Keratinocyte (primary cell): Measurements from ENCODE around the gene ATN1. TPM values are rescaled to one million over a fixed set of nuclear protein-coding genes. Genes with fewer than 3 reads are reported as not detected.

Experiments used
- DNase-seq: peaks from one replicate; pipeline ENCODE4 v3.0.0-alpha.2; 2011; ENCODE audit warnings: low read depth, missing footprints, low spot score
- FAIRE-seq: peaks from 2 replicates; lab custom pipeline; 2011; peaks lifted over from hg19 to GRCh38; lab: Jason Lieb, UNC
- H2AFZ ChIP-seq: 2 replicates; pipeline ENCODE4 v1.6.0; 2012; ENCODE audit warnings: low read length, control low read depth, inconsistent platforms; ENCODE audit not compliant: control insufficient read depth
- H3K27ac ChIP-seq: 2 replicates; pipeline ENCODE4 v1.5.1; 2011; ENCODE audit warnings: low read length; ENCODE audit not compliant: control insufficient read depth, insufficient read depth
- H3K27me3 ChIP-seq: 3 replicates; pipeline ENCODE4 v1.6.0; 2011; ENCODE audit warnings: low read length; ENCODE audit not compliant: control insufficient read depth, insufficient read depth; ENCODE audit errors: extremely low read depth
- H3K36me3 ChIP-seq, 2 experiments: 2 replicates in 1 of 2; 3 replicates in 1 of 2; pipeline ENCODE4 v1.5.1; 2011; ENCODE audit warnings: low read length in 2 of 2, mild to moderate bottlenecking in 1 of 2; ENCODE audit not compliant: control insufficient read depth in 2 of 2, insufficient read depth in 2 of 2; ENCODE audit errors: extremely low read depth in 1 of 2
- H3K4me1 ChIP-seq: 3 replicates; pipeline ENCODE4 v1.5.1; 2011; ENCODE audit warnings: low read length; ENCODE audit not compliant: control insufficient read depth, insufficient read depth; ENCODE audit errors: extremely low read depth
- H3K4me2 ChIP-seq: 3 replicates; pipeline ENCODE4 v1.6.0; 2011; ENCODE audit warnings: low read depth, low read length; ENCODE audit not compliant: control insufficient read depth, insufficient read depth; ENCODE audit errors: extremely low read depth
- H3K4me3 ChIP-seq, 3 experiments: fragments of 200-600 bp in 1 of 3; sonication (generic) in 1 of 3; 2 replicates in 2 of 3; 3 replicates in 1 of 3; pipeline ENCODE4 v1.5.1; 2011 to 2016; ENCODE audit warnings: low read length in 3 of 3, mild to moderate bottlenecking in 3 of 3, control low read depth in 2 of 3, inconsistent platforms in 1 of 3, low read depth in 1 of 3, mixed read lengths in 1 of 3, mixed run types in 1 of 3, moderate library complexity in 1 of 3; ENCODE audit not compliant: control insufficient read depth in 2 of 3, insufficient read depth in 2 of 3; ENCODE audit errors: extremely low read depth in 1 of 3
- H3K79me2 ChIP-seq: 2 replicates; pipeline ENCODE4 v1.6.0; 2012; ENCODE audit warnings: low read length; ENCODE audit not compliant: control insufficient read depth, insufficient read depth
- H3K9ac ChIP-seq: 3 replicates; pipeline ENCODE4 v1.6.0; 2011; ENCODE audit warnings: low read length; ENCODE audit not compliant: control insufficient read depth, insufficient read depth; ENCODE audit errors: extremely low read depth
- H3K9me1 ChIP-seq: 3 replicates; pipeline ENCODE4 v1.6.0; 2011; ENCODE audit warnings: low read length; ENCODE audit not compliant: control insufficient read depth, insufficient read depth; ENCODE audit errors: extremely low read depth
- H3K9me3 ChIP-seq: 2 replicates; pipeline ENCODE4 v1.5.1; 2012; ENCODE audit warnings: low read depth, low read length; ENCODE audit not compliant: control insufficient read depth
- H4K20me1 ChIP-seq: 3 replicates; pipeline ENCODE4 v1.6.0; 2011; ENCODE audit warnings: low read length; ENCODE audit not compliant: control insufficient read depth, insufficient read depth; ENCODE audit errors: extremely low read depth
- CTCF ChIP-seq, 3 experiments: IDR thresholded peaks in 1 of 3; conservative IDR thresholded peaks in 1 of 3; optimal IDR thresholded peaks in 1 of 3; 2 replicates in 2 of 3; 3 replicates in 1 of 3; pipeline versions ENCODE3 to v1.5.1; 2011; ENCODE audit warnings: low read length in 3 of 3, mild to moderate bottlenecking in 3 of 3, moderate library complexity in 2 of 3, control low read depth in 1 of 3, inconsistent platforms in 1 of 3; ENCODE audit not compliant: insufficient read depth in 2 of 3; ENCODE audit errors: extremely low read depth in 1 of 3
- EZH2 ChIP-seq: IDR thresholded peaks from one replicate; pipeline ENCODE4 v1.6.1; 2012; ENCODE audit warnings: inconsistent platforms, mild to moderate bottlenecking, low read length, moderate library complexity
- dilution Hi-C: fragments of 300-500 bp; cut with MboI; formaldehyde crosslinking; loops from one replicate; pipeline ENCODE4 v1.7.0; 2020; ENCODE audit warnings: low sequenced_read_pairs; ENCODE audit not compliant: extremely low pct_ligation_motif_present
- polyA plus RNA-seq, 5 experiments: library from polyadenylated mRNA; depleted of rRNA in 3 of 5; stranded (reverse) in 3 of 5; stranded (forward) in 1 of 5; unstranded in 1 of 5; fragments of >200 nt; gene quantifications; 1 replicate in 1 of 5; 2 replicates in 3 of 5; 3 replicates in 1 of 5; pipeline versions ENCODE4 v1.2.1 to v1.2.3, GENCODE V29; 2011 to 2012; ENCODE audit warnings: missing spikeins in 2 of 5, low read depth in 1 of 5, low replicate concordance in 1 of 5

The ATN1 gene
- polyA plus RNA-seq, 1 donor (not counting 4 experiments of a cell fraction or from before 2014, with no cell fraction given): 6.2 TPM

- Histone ChIP-seq H3K79me2 (no peaks in the 10 kb centered on the region), H2AFZ (no peak overlapping the region), H3K27ac (no peak overlapping the region), H3K9me1 (no peaks in the 10 kb centered on the region), H3K9me3 (no peaks in the 10 kb centered on the region), H3K4me3 (no peak overlapping the region), H3K4me2 (no peak overlapping the region), H3K36me3 (no peaks in the 10 kb centered on the region), H3K4me1 (peaks cover 10% of the 10 kb centered on the region), H3K9ac (no peak overlapping the region), H3K27me3 (no peaks in the 10 kb centered on the region), H4K20me1 (no peaks in the 10 kb centered on the region)
- dilution Hi-C loops: no loop called here
- FAIRE-seq: no peak
- no peak for DNase-seq
- TF ChIP-seq CTCF (optimal IDR thresholded peaks at IDR 0.05 in 1 of 3, IDR thresholded peaks at IDR 0.05 in 1 of 3, conservative IDR thresholded peaks at IDR 0.05 in 1 of 3; ENCODE audit: extremely low read depth in 1 of 3, insufficient read depth in 2 of 3, low read length in 3 of 3) (no peak), EZH2 (no peak)
These were observed 33.4 kb upstream of the ATN1 start for GRCh38 chr12:6894321-6894720.

- TF ChIP-seq CTCF (optimal IDR thresholded peaks at IDR 0.05 in 1 of 3, IDR thresholded peaks at IDR 0.05 in 1 of 3, conservative IDR thresholded peaks at IDR 0.05 in 1 of 3; ENCODE audit: extremely low read depth in 1 of 3, insufficient read depth in 2 of 3, low read length in 3 of 3) (no peak), EZH2 (no peak)
- Histone ChIP-seq H2AFZ (no peak overlapping the region), H3K4me1 (no peaks in the 10 kb centered on the region), H3K79me2 (no peaks in the 10 kb centered on the region), H3K27ac (no peak overlapping the region), H3K27me3 (no peaks in the 10 kb centered on the region), H3K9ac (no peak overlapping the region), H3K4me3 (no peak overlapping the region), H4K20me1 (no peaks in the 10 kb centered on the region), H3K9me3 (no peaks in the 10 kb centered on the region), H3K4me2 (no peak overlapping the region), H3K9me1 (no peaks in the 10 kb centered on the region), H3K36me3 (no peaks in the 10 kb centered on the region)
- FAIRE-seq (no peak), DNase-seq (no peak)
- dilution Hi-C loops: no loop called here
These were observed 30.8 kb upstream of the ATN1 start for GRCh38 chr12:6896846-6897435.
